Central memory CD8-positive, alpha-beta T cell (primary cell): Measurements from ENCODE around the gene RUFY4.
"Not testable (repeated sequence)": the region's sequence is repeated elsewhere in the genome, so short reads cannot be mapped to it uniquely, and the experiment has no call there.

Experiments
- ATAC-seq: fragments of 150-1000 bp; cut with Tn5 transposase; replicated peaks from 2 replicates; pipeline ENCODE4 v1.10.0; 2022; ENCODE audit warnings: mild to moderate bottlenecking, moderate FRiP score, moderate number of reproducible peaks; ENCODE audit not compliant: poor library complexity, severe bottlenecking; ENCODE audit errors: extremely low read depth
- DNase-seq, 2 donors: peaks; one replicate each; pipeline ENCODE4 v3.0.0; 2021; ENCODE audit warnings: low spot score in 2 of 2
- H3K27ac Mint-ChIP-seq: one replicate; pipeline ENCODE4 v1.8.0; 2022; ENCODE audit warnings: low read depth, mild to moderate bottlenecking, moderate library complexity, mixed read lengths
- H3K27me3 Mint-ChIP-seq: one replicate; pipeline ENCODE4 v1.8.0; 2022; ENCODE audit warnings: mixed read lengths
- H3K36me3 Mint-ChIP-seq: one replicate; pipeline ENCODE4 v1.8.0; 2022; ENCODE audit warnings: mild to moderate bottlenecking, moderate library complexity, mixed read lengths; ENCODE audit not compliant: insufficient read depth
- H3K4me1 Mint-ChIP-seq: one replicate; pipeline ENCODE4 v1.8.0; 2022; ENCODE audit warnings: mixed read lengths
- H3K4me3 Mint-ChIP-seq: one replicate; pipeline ENCODE4 v1.8.0; 2022; ENCODE audit warnings: mild to moderate bottlenecking, moderate library complexity, mixed read lengths
- H3K9me3 Mint-ChIP-seq: one replicate; pipeline ENCODE4 v1.8.0; 2022; ENCODE audit warnings: mixed read lengths

RUFY4 gene, protein sequence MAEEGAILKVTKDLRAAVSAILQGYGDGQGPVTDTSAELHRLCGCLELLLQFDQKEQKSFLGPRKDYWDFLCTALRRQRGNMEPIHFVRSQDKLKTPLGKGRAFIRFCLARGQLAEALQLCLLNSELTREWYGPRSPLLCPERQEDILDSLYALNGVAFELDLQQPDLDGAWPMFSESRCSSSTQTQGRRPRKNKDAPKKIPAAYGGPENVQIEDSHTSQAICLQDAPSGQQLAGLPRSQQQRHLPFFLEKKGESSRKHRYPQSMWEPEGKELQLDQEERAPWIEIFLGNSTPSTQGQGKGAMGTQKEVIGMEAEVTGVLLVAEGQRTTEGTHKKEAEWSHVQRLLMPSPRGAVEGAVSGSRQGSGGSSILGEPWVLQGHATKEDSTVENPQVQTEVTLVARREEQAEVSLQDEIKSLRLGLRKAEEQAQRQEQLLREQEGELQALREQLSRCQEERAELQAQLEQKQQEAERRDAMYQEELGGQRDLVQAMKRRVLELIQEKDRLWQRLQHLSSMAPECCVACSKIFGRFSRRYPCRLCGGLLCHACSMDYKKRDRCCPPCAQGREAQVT

DNA sequence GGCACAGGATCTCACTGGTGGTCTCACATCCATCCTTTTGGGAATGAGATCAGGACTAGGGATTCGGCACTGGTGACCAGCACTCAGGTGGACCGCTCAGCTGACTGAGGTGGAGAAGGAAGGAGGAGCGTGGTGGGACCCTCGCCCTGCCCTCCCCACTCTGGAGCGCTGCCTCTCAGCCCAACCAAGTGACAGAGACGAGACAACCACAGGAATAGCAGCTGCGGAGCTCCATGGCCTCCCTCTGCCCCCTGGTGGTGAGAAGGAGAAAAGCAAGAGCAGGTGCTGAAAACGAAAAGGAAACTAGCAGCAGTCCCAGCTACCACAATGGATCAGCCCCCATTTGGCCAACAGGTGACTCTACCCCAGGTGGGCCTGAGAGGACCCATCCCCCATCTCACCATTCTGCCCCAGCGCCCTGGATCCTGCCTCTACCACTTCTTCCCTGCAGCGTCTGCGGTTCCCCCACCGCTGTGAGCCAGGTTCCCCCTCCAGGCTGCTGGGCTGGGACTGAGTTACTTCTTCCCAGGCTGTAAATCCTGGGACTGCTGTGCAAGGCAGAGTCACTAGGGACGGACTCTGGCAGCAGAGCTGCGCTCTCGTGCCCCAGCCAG, at the start of gene RUFY4:
RUFY4 (plus strand) TSS at position 533 of the 614 bp plus-strand sequence. CDS start 1,353 bp downstream, outside the sequence.
- ATAC-seq (peak; percentile 77), DNase-seq (peak; percentile 38 to 61)
- peaks cover 58% of the 10 kb centered on the region for H3K27me3 Mint-ChIP-seq
- not testable (repeated sequence) for H3K9me3 Mint-ChIP-seq, H3K4me1 Mint-ChIP-seq, H3K36me3 Mint-ChIP-seq
- peak within 1 kb of the TSS; percentile 88 for H3K27ac Mint-ChIP-seq
- H3K4me3 Mint-ChIP-seq: peak within 1 kb of the TSS; percentile 73

- Mint-ChIP-seq H3K27me3 (peaks cover 2% of the 10 kb centered on the region), H3K4me3 (no peak overlapping the region), H3K4me1 (no peaks in the 10 kb centered on the region), H3K36me3 (no peaks in the 10 kb centered on the region), H3K9me3 (no peaks in the 10 kb centered on the region), H3K27ac (no peak overlapping the region)
- DNase-seq: no peak
- no peak for ATAC-seq
These were observed 49.5 kb upstream of the RUFY4 start for GRCh38 chr2:218019411-218020060.

DNA sequence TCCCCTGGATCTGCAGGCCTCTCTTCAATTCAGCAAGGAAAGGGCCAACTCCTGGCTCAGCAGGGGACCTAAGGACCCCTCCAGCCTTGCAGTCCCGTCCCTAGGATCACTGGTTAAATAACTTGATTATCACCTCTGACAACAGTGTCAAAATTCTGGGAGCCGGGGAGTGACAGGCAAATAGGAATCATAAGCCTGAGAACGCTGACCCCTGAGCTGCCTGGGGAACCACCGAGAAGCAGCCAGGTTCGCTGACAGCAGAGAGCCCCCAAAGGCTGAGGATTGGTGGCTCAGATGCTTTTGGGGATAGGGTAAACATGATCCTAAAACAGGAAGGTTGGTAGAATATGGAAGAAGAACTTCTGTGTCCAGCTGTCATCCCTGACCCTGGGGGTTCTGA, 48.8 kb upstream of the RUFY4 start:
- DNase-seq (no peak), ATAC-seq (no peak)
- Mint-ChIP-seq H3K9me3 (no peaks in the 10 kb centered on the region), H3K4me3 (no peak overlapping the region), H3K4me1 (no peaks in the 10 kb centered on the region), H3K36me3 (no peaks in the 10 kb centered on the region), H3K27me3 (no peaks in the 10 kb centered on the region), H3K27ac (no peak overlapping the region)

GRCh38 chr2:218020966-218021535, 48.0 kb upstream of the RUFY4 start:
- H3K36me3 Mint-ChIP-seq: no peaks in the 10 kb centered on the region
- ATAC-seq (no peak), DNase-seq (no peak)
- H3K4me1 Mint-ChIP-seq: no peaks in the 10 kb centered on the region
- no peaks in the 10 kb centered on the region for H3K9me3 Mint-ChIP-seq
- no peaks in the 10 kb centered on the region for H3K27me3 Mint-ChIP-seq
- H3K4me3 Mint-ChIP-seq: no peak overlapping the region
- H3K27ac Mint-ChIP-seq: no peak overlapping the region

- ATAC-seq (no peak), DNase-seq (no peak)
- H3K27ac Mint-ChIP-seq: no peak overlapping the region
- H3K4me1 Mint-ChIP-seq: no peaks in the 10 kb centered on the region
- no peaks in the 10 kb centered on the region for H3K36me3 Mint-ChIP-seq
- H3K27me3 Mint-ChIP-seq: no peaks in the 10 kb centered on the region
- H3K9me3 Mint-ChIP-seq: no peaks in the 10 kb centered on the region
- H3K4me3 Mint-ChIP-seq: no peak overlapping the region
These were observed 47.4 kb upstream of the RUFY4 start for GRCh38 chr2:218021536-218022071.

DNA sequence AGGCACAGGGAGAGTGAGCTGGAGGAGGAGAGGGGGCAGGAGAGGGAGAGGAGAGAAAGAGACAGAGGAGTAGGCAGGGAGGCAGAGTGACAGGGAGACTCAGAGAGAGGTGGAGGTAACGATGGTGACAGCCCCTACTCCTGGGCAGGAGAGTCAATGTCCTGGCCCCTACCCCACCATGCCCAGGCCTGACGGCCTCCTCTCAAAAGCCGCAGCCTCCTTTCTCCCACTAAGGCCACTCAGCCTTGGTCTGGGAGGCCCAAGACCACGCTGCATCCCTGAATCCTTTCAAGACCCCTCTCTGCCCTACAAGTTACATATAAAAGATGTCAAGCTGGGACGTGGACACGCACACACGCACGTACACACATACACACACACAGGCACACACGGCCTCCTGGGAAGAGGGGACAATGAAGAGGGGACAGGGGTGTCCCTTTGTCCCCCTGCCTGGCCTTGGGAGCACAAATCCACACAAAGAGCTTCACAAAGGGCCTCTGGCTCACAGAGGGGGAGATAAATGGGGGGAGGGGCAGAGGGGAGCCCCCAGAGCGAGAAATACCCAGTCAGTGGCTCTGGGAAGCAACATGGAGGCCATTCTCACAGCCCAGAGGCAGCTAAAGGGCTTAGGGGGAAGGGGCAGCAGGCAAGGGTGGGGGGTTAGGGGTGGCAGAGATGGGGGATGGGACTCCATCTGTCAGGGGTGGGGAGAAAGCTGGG, 46.8 kb upstream of the RUFY4 start:
- no peak for DNase-seq
- Mint-ChIP-seq H3K9me3 (no peaks in the 10 kb centered on the region), H3K27me3 (no peaks in the 10 kb centered on the region), H3K4me1 (no peaks in the 10 kb centered on the region), H3K4me3 (no peak overlapping the region), H3K36me3 (no peaks in the 10 kb centered on the region), H3K27ac (no peak overlapping the region)
- no peak for ATAC-seq

- DNase-seq (no peak), ATAC-seq (no peak)
- no peaks in the 10 kb centered on the region for H3K27me3 Mint-ChIP-seq
- no peak overlapping the region for H3K27ac Mint-ChIP-seq
- no peaks in the 10 kb centered on the region for H3K4me1 Mint-ChIP-seq
- no peaks in the 10 kb centered on the region for H3K9me3 Mint-ChIP-seq
- H3K4me3 Mint-ChIP-seq: no peak overlapping the region
- no peaks in the 10 kb centered on the region for H3K36me3 Mint-ChIP-seq
These were observed 46.1 kb upstream of the RUFY4 start for GRCh38 chr2:218022851-218023530.

GRCh38 chr2:218023636-218024035, 45.4 kb upstream of the RUFY4 start:
- ATAC-seq: no peak
- Mint-ChIP-seq H3K4me3 (no peak overlapping the region), H3K36me3 (no peaks in the 10 kb centered on the region), H3K9me3 (no peaks in the 10 kb centered on the region), H3K4me1 (no peaks in the 10 kb centered on the region), H3K27ac (no peak overlapping the region), H3K27me3 (no peaks in the 10 kb centered on the region)
- DNase-seq: no peak

DNA sequence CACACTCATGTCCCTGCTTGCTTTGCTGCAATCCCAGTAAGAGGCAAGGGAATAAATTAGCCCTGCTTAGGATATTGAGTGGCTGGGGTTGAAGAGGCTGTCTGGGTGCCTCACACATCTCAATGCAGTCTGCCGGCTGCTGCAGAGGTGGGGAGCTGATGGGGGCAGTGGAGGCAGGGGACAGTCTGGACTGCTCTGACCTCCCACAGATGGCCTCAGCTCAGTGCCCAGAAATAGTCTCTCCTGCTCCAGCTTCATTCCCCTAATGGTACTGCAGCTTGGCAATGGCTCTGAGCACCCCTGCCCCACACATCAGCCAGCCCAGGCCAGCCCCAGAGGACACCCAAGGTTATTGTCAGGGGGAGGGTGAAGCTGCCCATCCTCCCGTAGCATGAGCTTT, 44.7 kb upstream of the RUFY4 start:
- no peaks in the 10 kb centered on the region for H3K4me1 Mint-ChIP-seq
- no peak overlapping the region for H3K27ac Mint-ChIP-seq
- ATAC-seq: no peak
- H3K4me3 Mint-ChIP-seq: no peak overlapping the region
- H3K27me3 Mint-ChIP-seq: no peaks in the 10 kb centered on the region
- DNase-seq: no peak
- no peaks in the 10 kb centered on the region for H3K9me3 Mint-ChIP-seq
- no peaks in the 10 kb centered on the region for H3K36me3 Mint-ChIP-seq

GRCh38 chr2:218024871-218025270, 44.2 kb upstream of the RUFY4 start:
- H3K4me3 Mint-ChIP-seq: no peak overlapping the region
- H3K4me1 Mint-ChIP-seq: no peaks in the 10 kb centered on the region
- H3K9me3 Mint-ChIP-seq: no peaks in the 10 kb centered on the region
- H3K36me3 Mint-ChIP-seq: no peaks in the 10 kb centered on the region
- H3K27ac Mint-ChIP-seq: no peak overlapping the region
- ATAC-seq (no peak), DNase-seq (no peak)
- no peaks in the 10 kb centered on the region for H3K27me3 Mint-ChIP-seq

- ATAC-seq: no peak
- Mint-ChIP-seq H3K27me3 (no peaks in the 10 kb centered on the region), H3K4me1 (no peaks in the 10 kb centered on the region), H3K27ac (no peak overlapping the region), H3K9me3 (no peaks in the 10 kb centered on the region), H3K4me3 (no peak overlapping the region), H3K36me3 (no peaks in the 10 kb centered on the region)
- DNase-seq: no peak
These were observed 42.8 kb upstream of the RUFY4 start for GRCh38 chr2:218026244-218026643.
